ENCODE measurements around the gene FAM163A.

GRCh38 chr1:179743679-179744400, 749 bp downstream of the FAM163A start:
- no peak for TF ChIP-seq CTCF (IDR thresholded peaks at IDR 0.05)
- no peak for TF ChIP-seq EP300 (IDR thresholded peaks at IDR 0.05)
- TF ChIP-seq POLR2A (IDR thresholded peaks at IDR 0.05), result no peak
